Immature natural killer cell (primary cell): ENCODE data around the gene ATP7B. TPM values are rescaled to one million over a fixed set of nuclear protein-coding genes. Genes with fewer than 3 reads are reported as not detected.

Experiments
- DNase-seq, 3 donors: peaks; one replicate each; pipeline ENCODE4 v3.0.0; 2022; ENCODE audit warnings: mixed read lengths in 1 of 3
- H3K27ac Mint-ChIP-seq, 6 donors: one replicate each; pipeline ENCODE4 v1.8.0; 2020; ENCODE audit warnings: mixed read lengths in 6 of 6, mild to moderate bottlenecking in 5 of 6, inconsistent platforms in 4 of 6, moderate library complexity in 3 of 6
- H3K27me3 Mint-ChIP-seq, 3 donors: one replicate each; pipeline ENCODE4 v1.8.0; 2020 to 2021; ENCODE audit warnings: low read depth in 3 of 3, mild to moderate bottlenecking in 3 of 3, mixed read lengths in 3 of 3, moderate library complexity in 3 of 3, inconsistent platforms in 1 of 3
- H3K36me3 Mint-ChIP-seq, 3 donors: one replicate each; pipeline ENCODE4 v1.8.0; 2020; ENCODE audit warnings: mixed read lengths in 3 of 3, inconsistent platforms in 2 of 3, mild to moderate bottlenecking in 2 of 3
- H3K4me1 Mint-ChIP-seq, 2 donors: one replicate each; pipeline ENCODE4 v1.8.0; 2020; ENCODE audit warnings: inconsistent platforms in 2 of 2, mild to moderate bottlenecking in 2 of 2, mixed read lengths in 2 of 2, moderate library complexity in 1 of 2
- H3K4me3 Mint-ChIP-seq, 5 donors: one replicate each; pipeline ENCODE4 v1.8.0; 2020; ENCODE audit warnings: mild to moderate bottlenecking in 5 of 5, mixed read lengths in 5 of 5, inconsistent platforms in 3 of 5, moderate library complexity in 3 of 5
- H3K9me3 Mint-ChIP-seq, 6 donors: one replicate each; pipeline ENCODE4 v1.8.0; 2020; ENCODE audit warnings: mild to moderate bottlenecking in 6 of 6, mixed read lengths in 6 of 6, inconsistent platforms in 4 of 6, moderate library complexity in 3 of 6
- polyA plus RNA-seq, 3 donors: library from polyadenylated mRNA; unstranded; fragments of 300-500 nt; fragmentation: Illumina TruSeq; gene quantifications; one replicate each; pipeline ENCODE4 v1.2.3, GENCODE V29; 2021

Gene ATP7B
- polyA plus RNA-seq, 3 donors from 2014 or later, result 0.19 TPM; not detected in 2

- H3K27ac Mint-ChIP-seq, result no peak overlapping the region
- no peak for DNase-seq
- no peaks in the 10 kb centered on the region for H3K9me3 Mint-ChIP-seq
- no peak overlapping the region for H3K4me3 Mint-ChIP-seq
- peaks cover 49 to 58% (median 50%) of the 10 kb centered on the region in 3 donors for H3K36me3 Mint-ChIP-seq
- peaks cover 0 to 4% (median under 1%) of the 10 kb centered on the region in 3 donors for H3K27me3 Mint-ChIP-seq
- H3K4me1 Mint-ChIP-seq, result peaks cover 23 to 48% of the 10 kb centered on the region in 2 donors
These were observed 14.4 kb upstream of the ATP7B start for GRCh38 chr13:52025475-52026245.

GRCh38 chr13:52024481-52024880 is 13.2 kb upstream of the ATP7B start, which contains the start of gene UTP14C:
TSS of gene UTP14C (plus strand) at chr13:52024691. CDS start at chr13:52028805, 4,114 bp downstream.
- Mint-ChIP-seq H3K9me3 (no peaks in the 10 kb centered on the region), H3K36me3 (peaks cover 53 to 56% (median 54%) of the 10 kb centered on the region in 3 donors), H3K4me3 (no peak within 1 kb of the TSS), H3K27me3 (peaks cover 0 to 1% (median 0%) of the 10 kb centered on the region in 3 donors), H3K4me1 (peaks cover 23 to 41% of the 10 kb centered on the region in 2 donors), H3K27ac (no peak within 1 kb of the TSS)
- no peak for DNase-seq

GRCh38 chr13:52022356-52022755 is 11.1 kb upstream of the ATP7B start:
- H3K4me1 Mint-ChIP-seq, result peaks cover 30 to 51% of the 10 kb centered on the region in 2 donors
- H3K36me3 Mint-ChIP-seq, result peaks cover 38 to 47% (median 39%) of the 10 kb centered on the region in 3 donors

GRCh38 chr13:52020191-52020590 is 8.9 kb upstream of the ATP7B start:
- Mint-ChIP-seq H3K4me3 (no peak overlapping the region), H3K27me3 (peaks cover 0 to 1% (median 0%) of the 10 kb centered on the region in 3 donors), H3K9me3 (no peaks in the 10 kb centered on the region), H3K27ac (no peak overlapping the region), H3K4me1 (peaks cover 18 to 41% of the 10 kb centered on the region in 2 donors), H3K36me3 (peaks cover 19 to 36% (median 21%) of the 10 kb centered on the region in 3 donors)
- DNase-seq, result no peak

More at GRCh38 chr13:52022356-52022755, 11.1 kb upstream of the ATP7B start:
- Mint-ChIP-seq H3K27me3 (peaks cover 0 to 1% (median 0%) of the 10 kb centered on the region in 3 donors), H3K27ac (no peak overlapping the region), H3K4me3 (no peak overlapping the region), H3K9me3 (no peaks in the 10 kb centered on the region)
- no peak for DNase-seq

GRCh38 chr13:52016296-52016695 is 5.0 kb upstream of the ATP7B start:
- no peak for DNase-seq
- H3K4me1 Mint-ChIP-seq, result peaks cover 27 to 59% of the 10 kb centered on the region in 2 donors
- H3K27me3 Mint-ChIP-seq, result peaks cover under 1 to 5% (median 4%) of the 10 kb centered on the region in 3 donors
- no peak overlapping the region for H3K4me3 Mint-ChIP-seq
- peaks cover 10 to 25% (median 11%) of the 10 kb centered on the region in 3 donors for H3K36me3 Mint-ChIP-seq
- no peak overlapping the region for H3K27ac Mint-ChIP-seq
- H3K9me3 Mint-ChIP-seq, result no peaks in the 10 kb centered on the region

- Mint-ChIP-seq H3K27me3 (peaks cover 5 to 9% (median 5%) of the 10 kb centered on the region in 3 donors), H3K36me3 (peaks cover 0 to 5% (median 0%) of the 10 kb centered on the region in 3 donors), H3K4me1 (peaks cover 23 to 39% of the 10 kb centered on the region in 2 donors), H3K27ac (peak overlapping the region; percentile 89 to 97 (median 90)), H3K4me3 (peak overlapping the region; percentile 97 to 100 (median 100)), H3K9me3 (no peaks in the 10 kb centered on the region)
- no peak for DNase-seq
These were observed 1.2 kb upstream of the ATP7B start for GRCh38 chr13:52012512-52012836.

GRCh38 chr13:52011632-52012511 is 622 bp upstream of the ATP7B start, which contains the start of gene ALG11:
TSS of gene ALG11 (plus strand) at chr13:52012398. CDS start at chr13:52012419, 21 bp downstream.
- H3K36me3 Mint-ChIP-seq, result peaks cover 0 to 5% (median 0%) of the 10 kb centered on the region in 3 donors
- DNase-seq, result peak; percentile 99 to 100 (median 99)
- peaks cover 0 to 1% (median 0%) of the 10 kb centered on the region in 6 donors for H3K9me3 Mint-ChIP-seq
- H3K4me1 Mint-ChIP-seq, result peaks cover 20 to 37% of the 10 kb centered on the region in 2 donors
- peak within 1 kb of the TSS; percentile 97 to 100 (median 100) for H3K4me3 Mint-ChIP-seq
- H3K27me3 Mint-ChIP-seq, result peaks cover 5 to 10% (median 6%) of the 10 kb centered on the region in 3 donors
- H3K27ac Mint-ChIP-seq, result peak within 1 kb of the TSS; percentile 89 to 97 (median 90)

GRCh38 chr13:52009946-52010345 is 1.3 kb downstream of the ATP7B start:
- peaks cover 5 to 17% (median 10%) of the 10 kb centered on the region in 3 donors for H3K27me3 Mint-ChIP-seq
- DNase-seq, result no peak
- H3K9me3 Mint-ChIP-seq, result peaks cover 0 to 1% (median 0%) of the 10 kb centered on the region in 6 donors
- no peak overlapping the region for H3K27ac Mint-ChIP-seq
- peaks cover 16 to 27% of the 10 kb centered on the region in 2 donors for H3K4me1 Mint-ChIP-seq
- no peaks in the 10 kb centered on the region for H3K36me3 Mint-ChIP-seq
- H3K4me3 Mint-ChIP-seq, result peak overlapping the region; percentile 3 to 100 (median 18)

GRCh38 chr13:52006523-52007245 is 4.6 kb downstream of the ATP7B start:
- Mint-ChIP-seq H3K27ac (no peak overlapping the region), H3K9me3 (peaks cover 0 to 1% (median 0%) of the 10 kb centered on the region in 6 donors), H3K4me1 (peaks cover 5 to 8% of the 10 kb centered on the region in 2 donors), H3K27me3 (peaks cover 5 to 15% (median 8%) of the 10 kb centered on the region in 3 donors), H3K4me3 (no peak overlapping the region), H3K36me3 (no peaks in the 10 kb centered on the region)
- no peak for DNase-seq

GRCh38 chr13:52005841-52006522 is 5.3 kb downstream of the ATP7B start:
- peaks cover 0 to 1% (median 0%) of the 10 kb centered on the region in 6 donors for H3K9me3 Mint-ChIP-seq
- H3K27ac Mint-ChIP-seq, result no peak overlapping the region

GRCh38 chr13:52004511-52005170 is 6.6 kb downstream of the ATP7B start:
- H3K27me3 Mint-ChIP-seq, result peaks cover 2 to 10% (median 8%) of the 10 kb centered on the region in 3 donors
- no peaks in the 10 kb centered on the region for H3K36me3 Mint-ChIP-seq
- H3K4me1 Mint-ChIP-seq, result no peaks in the 10 kb centered on the region
- no peak for DNase-seq
- H3K9me3 Mint-ChIP-seq, result peaks cover 0 to 1% (median 0%) of the 10 kb centered on the region in 6 donors
- no peak overlapping the region for H3K27ac Mint-ChIP-seq
- no peak overlapping the region for H3K4me3 Mint-ChIP-seq

More at GRCh38 chr13:52005841-52006522, 5.3 kb downstream of the ATP7B start:
- peaks cover 2 to 3% of the 10 kb centered on the region in 2 donors for H3K4me1 Mint-ChIP-seq
- H3K4me3 Mint-ChIP-seq, result no peak overlapping the region
- no peak for DNase-seq
- peaks cover 1 to 11% (median 8%) of the 10 kb centered on the region in 3 donors for H3K27me3 Mint-ChIP-seq
- H3K36me3 Mint-ChIP-seq, result no peaks in the 10 kb centered on the region

- H3K27ac Mint-ChIP-seq, result no peak overlapping the region
- H3K9me3 Mint-ChIP-seq, result peaks cover 0 to 1% (median 0%) of the 10 kb centered on the region in 6 donors
- H3K36me3 Mint-ChIP-seq, result no peaks in the 10 kb centered on the region
- H3K4me3 Mint-ChIP-seq, result no peak overlapping the region
- no peaks in the 10 kb centered on the region for H3K4me1 Mint-ChIP-seq
- DNase-seq, result no peak
- peaks cover 6 to 10% (median 10%) of the 10 kb centered on the region in 3 donors for H3K27me3 Mint-ChIP-seq
These were observed 7.7 kb downstream of the ATP7B start for GRCh38 chr13:52003541-52003940.
